LNCaP clone FGC (cell line): ENCODE results near the gene CNTD1.

ENCODE experiments used
- DNase-seq: peaks from one replicate; pipeline ENCODE4 v3.0.0-alpha.2; 2011; ENCODE audit warnings: low read depth
- H3K4me3 ChIP-seq: 2 replicates; pipeline ENCODE4 v1.5.1; 2011; ENCODE audit warnings: mild to moderate bottlenecking, low read depth, low read length, control low read depth
- CTCF ChIP-seq: IDR thresholded peaks from 2 replicates; pipeline ENCODE4 v1.5.1; 2012; ENCODE audit warnings: mild to moderate bottlenecking; ENCODE audit not compliant: control insufficient read depth, insufficient read depth; ENCODE audit errors: extremely low read depth

Gene CNTD1

GRCh38 chr17:42784811-42785592 is 13.7 kb upstream of the CNTD1 start:
- DNase-seq, result no peak
- TF ChIP-seq CTCF, result no peak
- no peak overlapping the region for H3K4me3 ChIP-seq

- no peak for DNase-seq
- no peak for TF ChIP-seq CTCF
- no peak overlapping the region for H3K4me3 ChIP-seq
Observed at GRCh38 chr17:42787266-42787665, 11.4 kb upstream of the CNTD1 start.

DNA sequence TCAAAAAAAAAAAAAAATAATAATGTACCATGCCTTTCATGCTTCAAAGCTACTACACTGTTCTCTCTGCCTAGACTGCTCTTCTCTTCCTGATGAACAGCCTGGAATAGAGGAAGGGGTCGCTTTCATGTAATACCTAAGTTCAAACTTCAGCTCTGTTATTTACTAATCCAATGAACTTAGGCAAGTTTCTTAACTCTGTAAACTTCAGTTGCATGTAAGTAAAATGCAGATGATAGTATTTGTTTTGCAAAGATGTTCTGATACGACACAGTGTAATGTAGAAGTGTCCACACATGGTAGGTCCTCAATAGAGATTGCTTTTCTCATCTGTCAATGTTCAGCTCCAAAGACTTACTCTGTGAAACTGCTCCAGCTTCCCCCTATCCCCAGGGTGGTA is 6.7 kb upstream of the CNTD1 start:
- no peak for TF ChIP-seq CTCF
- no peak for DNase-seq
- no peak overlapping the region for H3K4me3 ChIP-seq

DNA sequence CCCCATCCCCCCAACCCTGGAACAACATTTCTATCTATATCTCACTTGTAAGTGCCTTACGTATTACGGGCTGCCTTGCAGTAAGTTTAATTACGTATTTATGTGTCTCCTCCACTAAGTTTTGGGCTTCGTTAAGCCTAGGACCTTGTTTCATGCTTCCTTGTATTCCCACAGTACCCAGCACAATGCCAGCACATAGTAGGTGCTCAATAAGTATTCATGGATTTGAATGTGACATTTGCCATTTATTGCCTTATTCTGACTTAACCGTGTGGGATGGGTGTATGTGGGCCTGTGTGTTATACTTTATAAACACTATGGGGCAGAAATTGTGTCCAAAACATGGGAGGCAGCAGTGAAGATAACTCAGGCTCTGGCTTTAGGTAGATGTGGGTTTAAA is 6.1 kb upstream of the CNTD1 start:
- no peak overlapping the region for H3K4me3 ChIP-seq
- TF ChIP-seq CTCF, result no peak

DNA sequence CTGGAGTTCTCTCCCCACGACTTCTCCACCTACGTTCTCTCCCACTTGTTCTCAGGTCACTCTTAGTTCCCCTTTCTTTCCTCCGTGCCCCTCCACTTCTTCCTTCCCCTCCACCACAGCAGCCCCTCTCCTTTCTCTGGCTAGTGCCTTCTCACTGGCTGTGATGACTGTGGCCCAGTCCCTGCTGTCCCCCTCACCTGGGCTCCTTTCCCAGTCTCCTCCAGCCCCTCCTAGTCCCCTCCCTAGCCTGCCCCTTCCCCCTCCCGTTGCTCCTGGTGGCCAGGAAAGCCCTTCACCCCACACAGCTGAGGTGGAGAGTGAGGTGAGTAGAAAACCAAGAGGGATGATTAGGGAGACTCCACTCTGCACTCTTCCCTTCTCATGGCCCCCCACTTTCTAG is 3.6 kb upstream of the CNTD1 start:
- no peak for DNase-seq
- TF ChIP-seq CTCF, result no peak

More for the DNA sequence above, 6.1 kb upstream of the CNTD1 start:
- no peak for DNase-seq

GRCh38 chr17:42795465-42795864 is 3.2 kb upstream of the CNTD1 start:
- H3K4me3 ChIP-seq, result no peak overlapping the region
- no peak for DNase-seq
- TF ChIP-seq CTCF, result no peak

More for the DNA sequence above, 3.6 kb upstream of the CNTD1 start:
- H3K4me3 ChIP-seq, result no peak overlapping the region
